Type B pancreatic cell (in vitro differentiated cells): ENCODE measurements around the gene PEAR1. TPM values are rescaled to one million over a fixed set of nuclear protein-coding genes. Genes with fewer than 3 reads are reported as not detected.
A peak's percentile ranks its signal among the peaks of the same experiment; 100 is the strongest.

ENCODE experiments used
- DNase-seq: peaks from one replicate; pipeline ENCODE4 v3.0.0; 2021; ENCODE audit warnings: mixed read lengths; ENCODE audit not compliant: unreplicated experiment; ENCODE audit errors: extremely low spot score
- H3K27ac Mint-ChIP-seq: 2 replicates; pipeline ENCODE4 v1.8.0; 2021; ENCODE audit warnings: mild to moderate bottlenecking, mixed read lengths
- H3K27me3 Mint-ChIP-seq: 2 replicates; pipeline ENCODE4 v1.8.0; 2021; ENCODE audit warnings: mixed read lengths
- H3K36me3 Mint-ChIP-seq: 2 replicates; pipeline ENCODE4 v1.8.0; 2021; ENCODE audit warnings: mixed read lengths
- H3K4me1 Mint-ChIP-seq: one replicate; pipeline ENCODE4 v1.8.0; 2021; ENCODE audit warnings: mixed read lengths; ENCODE audit not compliant: unreplicated experiment
- H3K4me3 Mint-ChIP-seq: 2 replicates; pipeline ENCODE4 v1.8.0; 2021; ENCODE audit warnings: mild to moderate bottlenecking, mixed read lengths
- H3K9me3 Mint-ChIP-seq: 2 replicates; pipeline ENCODE4 v1.8.0; 2021; ENCODE audit warnings: mixed read lengths
- total RNA-seq: library from RNA; stranded (reverse); gene quantifications from 2 replicates; pipeline ENCODE4 v1.2.1, GENCODE V29; 2021; ENCODE audit warnings: low replicate concordance
- TF ChIP-seq, protein P1 (sequence below): fragments of 200-600 bp; sonication (generic); conservative IDR thresholded peaks from 2 replicates; pipeline ENCODE4 v1.5.0; 2021; ENCODE audit warnings: antibody characterized with exemption, mild to moderate bottlenecking

PEAR1 gene
- total RNA-seq, 1 donor from 2014 or later: 11.7 TPM

DNA sequence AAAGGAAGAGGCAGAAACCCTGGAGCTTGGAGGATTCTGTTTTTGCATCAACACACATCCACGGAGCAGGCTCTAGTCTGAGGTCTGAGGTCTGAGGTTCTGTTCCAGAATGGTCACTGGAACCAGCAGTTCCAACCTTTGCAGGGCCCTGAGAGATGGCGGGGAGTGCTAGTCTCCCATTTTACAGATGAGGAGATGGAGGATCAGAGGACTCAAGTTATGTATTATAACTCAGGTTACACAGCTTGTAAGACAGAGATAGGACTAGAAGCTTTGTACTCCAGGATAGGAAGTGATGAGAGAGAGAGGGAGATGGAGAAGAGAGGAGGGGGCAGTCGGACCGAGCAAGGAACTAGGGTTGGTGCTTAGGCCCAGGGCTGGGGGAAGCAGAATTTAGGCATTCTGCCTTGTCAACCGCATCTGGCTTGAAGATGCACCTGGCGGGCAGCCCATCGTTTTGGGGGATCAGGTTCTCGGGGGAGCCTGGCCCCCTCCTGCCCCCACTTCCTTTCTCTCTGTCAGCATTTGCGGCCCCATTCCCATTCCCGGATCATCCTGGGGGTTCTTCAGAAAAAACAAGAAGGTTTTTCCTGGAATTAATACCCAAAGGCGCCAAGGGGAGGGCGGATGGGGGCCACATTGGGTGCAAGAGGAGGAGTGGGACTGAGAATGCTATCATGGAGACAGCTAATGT, 5.6 kb downstream of the PEAR1 start:
- no peak for DNase-seq
- no peak overlapping the region for H3K4me3 Mint-ChIP-seq
- H3K27ac Mint-ChIP-seq: peak overlapping the region; percentile 71
- no peaks in the 10 kb centered on the region for H3K9me3 Mint-ChIP-seq
- H3K36me3 Mint-ChIP-seq: no peaks in the 10 kb centered on the region
- TF ChIP-seq, protein P1, sequence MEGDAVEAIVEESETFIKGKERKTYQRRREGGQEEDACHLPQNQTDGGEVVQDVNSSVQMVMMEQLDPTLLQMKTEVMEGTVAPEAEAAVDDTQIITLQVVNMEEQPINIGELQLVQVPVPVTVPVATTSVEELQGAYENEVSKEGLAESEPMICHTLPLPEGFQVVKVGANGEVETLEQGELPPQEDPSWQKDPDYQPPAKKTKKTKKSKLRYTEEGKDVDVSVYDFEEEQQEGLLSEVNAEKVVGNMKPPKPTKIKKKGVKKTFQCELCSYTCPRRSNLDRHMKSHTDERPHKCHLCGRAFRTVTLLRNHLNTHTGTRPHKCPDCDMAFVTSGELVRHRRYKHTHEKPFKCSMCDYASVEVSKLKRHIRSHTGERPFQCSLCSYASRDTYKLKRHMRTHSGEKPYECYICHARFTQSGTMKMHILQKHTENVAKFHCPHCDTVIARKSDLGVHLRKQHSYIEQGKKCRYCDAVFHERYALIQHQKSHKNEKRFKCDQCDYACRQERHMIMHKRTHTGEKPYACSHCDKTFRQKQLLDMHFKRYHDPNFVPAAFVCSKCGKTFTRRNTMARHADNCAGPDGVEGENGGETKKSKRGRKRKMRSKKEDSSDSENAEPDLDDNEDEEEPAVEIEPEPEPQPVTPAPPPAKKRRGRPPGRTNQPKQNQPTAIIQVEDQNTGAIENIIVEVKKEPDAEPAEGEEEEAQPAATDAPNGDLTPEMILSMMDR: no peak
- peaks cover 54% of the 10 kb centered on the region for H3K27me3 Mint-ChIP-seq
- H3K4me1 Mint-ChIP-seq: peaks cover 56% of the 10 kb centered on the region

DNA sequence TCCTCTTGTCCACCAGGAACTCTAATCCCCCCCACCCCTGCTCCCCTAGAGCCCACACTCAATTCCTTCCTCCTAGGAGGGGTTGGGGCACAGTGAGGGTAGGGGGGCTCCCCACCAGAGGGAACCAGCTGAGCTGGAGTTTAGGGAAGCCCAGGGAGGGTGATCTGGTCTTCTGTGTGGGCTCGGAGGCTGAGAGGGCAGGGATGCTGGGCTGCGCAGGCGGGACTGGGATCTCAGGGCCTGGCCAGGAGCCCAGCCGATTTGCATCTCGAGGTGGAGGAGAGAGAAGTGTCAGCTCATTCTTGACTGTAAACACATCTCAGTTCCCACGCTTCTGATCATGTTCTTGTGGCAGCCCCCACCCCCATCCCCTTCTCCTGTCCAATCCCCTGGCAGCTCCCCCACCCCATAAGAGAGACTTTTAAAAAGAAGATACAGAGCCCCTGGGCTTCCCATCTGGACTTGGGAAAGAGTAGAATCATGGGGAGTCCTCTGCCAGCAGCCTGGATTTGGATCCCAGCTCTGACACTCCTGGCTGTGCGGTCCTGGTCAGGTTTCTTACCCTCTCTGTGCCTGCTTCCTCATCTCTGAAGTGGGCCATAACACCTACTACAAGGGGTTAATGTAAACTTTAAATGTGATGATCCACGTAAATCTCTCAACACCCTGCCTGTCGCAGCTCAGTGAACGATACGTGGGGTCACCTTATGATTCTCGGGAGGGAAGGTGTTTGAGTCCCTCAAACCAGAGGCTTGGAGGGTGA, 6.6 kb downstream of the PEAR1 start:
- TF ChIP-seq, protein P1: no peak
- no peak overlapping the region for H3K4me3 Mint-ChIP-seq
- H3K9me3 Mint-ChIP-seq: no peaks in the 10 kb centered on the region
- H3K4me1 Mint-ChIP-seq: peaks cover 54% of the 10 kb centered on the region
- H3K36me3 Mint-ChIP-seq: no peaks in the 10 kb centered on the region
- no peak overlapping the region for H3K27ac Mint-ChIP-seq
- peaks cover 48% of the 10 kb centered on the region for H3K27me3 Mint-ChIP-seq
- no peak for DNase-seq

DNA sequence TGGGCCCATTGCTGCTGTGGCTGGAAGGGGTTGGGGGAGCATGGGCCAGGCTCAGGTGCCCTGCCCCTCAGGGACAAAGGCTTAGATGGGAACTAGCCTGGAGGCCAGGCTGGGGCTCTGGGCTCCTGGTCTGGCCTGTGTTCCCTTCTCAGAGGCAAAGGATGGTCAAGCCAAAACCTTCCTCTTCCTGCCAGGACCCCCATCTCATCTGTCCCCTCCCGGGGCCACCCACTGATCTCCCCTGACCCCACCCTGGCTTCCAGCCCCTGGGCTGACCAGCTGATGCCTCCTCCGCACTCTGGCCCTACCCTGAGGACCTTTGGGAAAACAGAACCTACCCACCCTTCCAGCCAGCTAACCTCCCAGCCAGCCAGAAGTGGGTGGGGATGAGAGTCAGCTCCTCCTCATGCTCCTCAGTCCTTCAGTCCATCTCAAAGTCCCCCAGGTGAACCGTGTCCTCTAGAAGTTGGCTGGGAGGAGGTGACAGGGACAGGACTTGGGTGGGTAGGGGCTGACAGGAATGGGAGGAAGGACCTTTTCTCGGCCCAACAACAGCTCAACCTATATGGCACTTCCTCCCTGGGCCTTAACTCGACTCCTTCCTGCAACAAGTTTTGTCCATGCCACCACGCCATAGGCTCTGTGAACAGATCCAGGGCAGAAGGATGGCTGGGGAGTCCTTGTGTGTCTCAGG, 7.5 kb downstream of the PEAR1 start:
- TF ChIP-seq, protein P1: no peak
- Mint-ChIP-seq H3K27me3 (peaks cover 45% of the 10 kb centered on the region), H3K36me3 (no peaks in the 10 kb centered on the region), H3K4me1 (peaks cover 44% of the 10 kb centered on the region), H3K9me3 (no peaks in the 10 kb centered on the region), H3K27ac (peak overlapping the region; percentile 29), H3K4me3 (no peak overlapping the region)
- no peak for DNase-seq

DNA sequence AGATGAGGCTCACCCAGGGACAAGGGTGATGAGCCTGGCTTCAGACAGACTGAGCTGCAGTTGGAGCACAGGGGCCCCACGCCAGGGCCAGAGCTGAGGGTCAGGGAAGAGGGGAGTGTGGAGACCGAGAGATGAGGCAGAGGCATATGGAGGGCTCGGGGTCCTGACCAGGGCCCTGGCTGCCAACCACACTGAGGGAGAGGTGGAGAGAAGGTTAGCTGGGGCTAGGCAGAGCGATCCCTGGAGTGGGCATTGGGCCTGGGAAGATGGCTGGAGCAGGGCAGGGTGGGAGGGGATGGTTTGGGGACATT, 8.0 kb downstream of the PEAR1 start:
- TF ChIP-seq, protein P1: no peak
- Mint-ChIP-seq H3K9me3 (no peaks in the 10 kb centered on the region), H3K27me3 (peaks cover 44% of the 10 kb centered on the region), H3K4me3 (no peak overlapping the region), H3K4me1 (peaks cover 44% of the 10 kb centered on the region), H3K36me3 (no peaks in the 10 kb centered on the region), H3K27ac (peak overlapping the region; percentile 29)
- DNase-seq: no peak

DNA sequence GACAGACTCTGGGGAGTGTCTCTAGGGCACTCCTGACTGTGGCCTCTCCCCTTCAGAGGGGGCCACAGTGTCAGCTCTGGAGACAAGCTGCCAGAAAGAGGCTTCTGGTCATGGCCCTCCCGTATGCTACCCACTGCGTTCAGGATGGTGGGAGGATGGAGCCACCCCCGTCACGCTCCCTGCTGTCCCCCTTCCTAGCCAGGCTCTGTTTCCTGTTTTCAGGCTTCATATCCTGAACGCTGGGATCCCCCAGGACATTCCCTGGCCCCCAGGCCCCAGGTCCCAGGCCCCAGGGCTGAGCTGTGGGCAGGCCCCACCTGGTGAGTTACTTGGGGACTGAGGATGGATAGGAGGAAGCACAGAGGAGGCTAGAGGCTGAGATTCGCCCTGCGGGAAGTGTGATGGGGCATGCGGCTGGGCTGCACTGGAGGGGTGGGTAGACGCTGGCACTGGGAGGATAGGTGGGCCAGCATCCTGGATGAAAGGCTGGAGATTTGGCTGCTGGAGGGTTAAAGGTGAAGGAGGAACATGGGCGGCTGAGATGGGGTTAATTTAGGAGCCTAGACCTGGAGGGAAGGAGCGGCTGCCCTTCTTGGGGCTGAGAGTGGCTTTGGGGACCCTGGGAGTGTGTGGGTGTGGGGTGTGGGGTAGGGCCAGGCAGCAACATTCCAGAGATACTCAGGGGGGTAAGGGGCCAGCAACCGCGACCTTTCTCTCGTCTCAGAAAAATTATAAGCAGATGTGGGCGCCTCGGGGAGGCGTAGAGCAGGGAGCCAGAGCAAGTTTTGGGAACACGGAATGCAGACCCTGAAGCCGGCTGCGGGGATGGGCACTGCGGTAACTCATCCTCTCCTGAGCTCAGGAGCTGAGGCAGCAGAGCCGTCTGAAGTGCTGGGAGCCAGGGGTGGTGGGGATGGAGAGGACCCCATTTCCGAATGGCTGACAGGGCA, 8.7 kb downstream of the PEAR1 start:
- H3K27me3 Mint-ChIP-seq: peaks cover 44% of the 10 kb centered on the region
- H3K4me3 Mint-ChIP-seq: peak overlapping the region; percentile 71
- H3K27ac Mint-ChIP-seq: peak overlapping the region; percentile 66
- no peaks in the 10 kb centered on the region for H3K9me3 Mint-ChIP-seq
- no peaks in the 10 kb centered on the region for H3K36me3 Mint-ChIP-seq
- H3K4me1 Mint-ChIP-seq: peaks cover 43% of the 10 kb centered on the region
- TF ChIP-seq, protein P1: no peak
- DNase-seq: no peak
